Mesenchymal stem cell (in vitro differentiated cells and primary cell): ENCODE measurements around the gene FBXL13.

ENCODE experiments used
- DNase-seq: peaks from one replicate; pipeline ENCODE4 v3.0.0-alpha.2; 2013
- H2AFZ ChIP-seq: one replicate; pipeline ENCODE4 v1.6.1; 2013; ENCODE audit warnings: low read depth, mild to moderate bottlenecking, control low read depth, inconsistent platforms, low read length, moderate library complexity
- H2AK5ac ChIP-seq: 2 replicates; pipeline ENCODE4 v1.6.1; 2013; ENCODE audit warnings: low read length, moderate library complexity, mild to moderate bottlenecking, inconsistent platforms; ENCODE audit not compliant: severe bottlenecking
- H2BK120ac ChIP-seq: one replicate; pipeline ENCODE4 v1.6.1; 2013; ENCODE audit warnings: low read depth, mild to moderate bottlenecking, inconsistent platforms, low read length, moderate library complexity
- H2BK12ac ChIP-seq, 2 experiments: one replicate each; pipeline ENCODE4 v1.6.1; 2013; ENCODE audit warnings: inconsistent platforms in 2 of 2, low read length in 2 of 2, mild to moderate bottlenecking in 2 of 2, moderate library complexity in 2 of 2, control low read depth in 1 of 2
- H2BK15ac ChIP-seq: one replicate; pipeline ENCODE4 v1.6.1; 2013; ENCODE audit warnings: mild to moderate bottlenecking, low read depth, inconsistent platforms; ENCODE audit not compliant: poor library complexity, severe bottlenecking
- H2BK5ac ChIP-seq: 2 replicates; pipeline ENCODE4 v1.6.1; 2013; ENCODE audit warnings: low read depth, mild to moderate bottlenecking, low read length, control low read depth, inconsistent platforms; ENCODE audit not compliant: poor library complexity, severe bottlenecking
- H3K14ac ChIP-seq, 2 experiments: one replicate each; pipeline ENCODE4 v1.6.1; 2013; ENCODE audit warnings: inconsistent platforms in 2 of 2, low read length in 2 of 2, control low read depth in 1 of 2, mild to moderate bottlenecking in 1 of 2, moderate library complexity in 1 of 2
- H3K18ac ChIP-seq, 2 experiments: one replicate each; pipeline ENCODE4 v1.6.1; 2013; ENCODE audit warnings: inconsistent platforms in 2 of 2, low read length in 2 of 2, control low read depth in 1 of 2, low read depth in 1 of 2, mild to moderate bottlenecking in 1 of 2
- H3K23ac ChIP-seq, 2 experiments: one replicate each; pipeline ENCODE4 v1.6.1; 2013; ENCODE audit warnings: inconsistent platforms in 2 of 2, low read length in 2 of 2, mild to moderate bottlenecking in 2 of 2, moderate library complexity in 2 of 2, control low read depth in 1 of 2
- H3K27ac ChIP-seq: 2 replicates; pipeline ENCODE4 v1.5.1; 2013; ENCODE audit warnings: mild to moderate bottlenecking, moderate library complexity, low read length, control low read depth, inconsistent platforms; ENCODE audit not compliant: poor library complexity, severe bottlenecking
- H3K27me3 ChIP-seq, 2 experiments: 2 replicates each; pipeline versions ENCODE4 v1.6.1 to v1.7.0; 2013; ENCODE audit warnings: low read length in 2 of 2, mild to moderate bottlenecking in 2 of 2, moderate library complexity in 2 of 2, control low read depth in 1 of 2, inconsistent platforms in 1 of 2; ENCODE audit not compliant: control insufficient read depth in 1 of 2, insufficient read depth in 1 of 2
- H3K36me3 ChIP-seq, 2 experiments: 2 replicates each; pipeline versions ENCODE4 v1.6.1 to v1.7.0; 2013; ENCODE audit warnings: low read length in 2 of 2, control low read depth in 1 of 2, inconsistent platforms in 1 of 2, low read depth in 1 of 2, mild to moderate bottlenecking in 1 of 2; ENCODE audit not compliant: insufficient read depth in 2 of 2, control insufficient read depth in 1 of 2
- H3K4ac ChIP-seq, 2 experiments: one replicate each; pipeline ENCODE4 v1.6.1; 2013; ENCODE audit warnings: inconsistent platforms in 2 of 2, low read length in 2 of 2, mild to moderate bottlenecking in 2 of 2, moderate library complexity in 2 of 2, control low read depth in 1 of 2, low read depth in 1 of 2
- H3K4me1 ChIP-seq: 2 replicates; pipeline ENCODE4 v1.6.1; 2013; ENCODE audit warnings: low read depth, low read length, control low read depth; ENCODE audit not compliant: control insufficient read depth, insufficient read depth
- H3K4me2 ChIP-seq: 2 replicates; pipeline ENCODE4 v1.6.1; 2013; ENCODE audit warnings: low read length, mild to moderate bottlenecking, inconsistent platforms; ENCODE audit not compliant: poor library complexity, severe bottlenecking
- H3K4me3 ChIP-seq, 2 experiments: 2 replicates each; pipeline versions ENCODE4 v1.5.1 to v1.7.0; 2013; ENCODE audit warnings: low read length in 2 of 2, mild to moderate bottlenecking in 2 of 2, control low read depth in 1 of 2, low read depth in 1 of 2; ENCODE audit not compliant: insufficient read depth in 1 of 2
- H3K79me1 ChIP-seq: replicated peaks from 2 replicates; pipeline ENCODE4 v1.6.1; 2013; ENCODE audit warnings: mild to moderate bottlenecking, control low read depth, low read length, inconsistent platforms; ENCODE audit not compliant: poor library complexity, severe bottlenecking
- H3K9ac ChIP-seq: 2 replicates; pipeline ENCODE4 v1.7.0; 2013; ENCODE audit warnings: mild to moderate bottlenecking, low read length, moderate library complexity
- H3K9me3 ChIP-seq: 2 replicates; pipeline ENCODE4 v1.7.0; 2013; ENCODE audit warnings: mild to moderate bottlenecking, low read length; ENCODE audit not compliant: control insufficient read depth
- H4K8ac ChIP-seq: one replicate; pipeline ENCODE4 v1.6.1; 2013; ENCODE audit warnings: inconsistent platforms, mild to moderate bottlenecking, low read length, moderate library complexity
- H4K91ac ChIP-seq: one replicate; pipeline ENCODE4 v1.6.1; 2013; ENCODE audit warnings: mild to moderate bottlenecking, low read length, inconsistent platforms
- WGBS: methylation state at CpG from one replicate; pipeline ENCODE4 v1.1.7; 2013; ENCODE audit warnings: mixed read lengths; 5-methylcytosine and 5-hydroxymethylcytosine counted together

Gene FBXL13

DNA sequence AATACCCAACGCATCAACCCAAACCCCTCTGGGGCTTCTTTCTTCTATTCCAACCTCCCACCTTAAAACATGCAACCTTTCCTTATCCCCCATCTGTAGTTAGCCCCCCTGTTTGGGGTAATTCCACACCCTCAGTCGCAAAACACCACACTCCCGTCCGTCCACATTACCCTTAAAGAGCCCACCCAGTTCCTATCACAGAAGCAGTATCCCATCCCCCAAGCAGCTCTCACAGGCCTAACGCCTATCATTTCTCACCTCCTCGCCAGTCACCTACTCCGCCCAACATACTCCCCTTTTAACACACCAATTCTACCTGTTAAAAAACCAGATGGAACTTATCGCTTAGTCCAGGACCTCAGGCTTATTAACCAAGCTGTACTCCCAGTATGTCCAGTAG lies 98.1 kb downstream of the FBXL13 start:
- Histone ChIP-seq H3K23ac (no peak overlapping the region), H3K14ac (no peak overlapping the region), H2BK12ac (no peak overlapping the region), H3K79me1 (no peaks in the 10 kb centered on the region), H3K27ac (no peak overlapping the region), H2BK15ac (no peak overlapping the region), H4K8ac (no peak overlapping the region), H3K4me2 (no peak overlapping the region), H2AFZ (no peak overlapping the region), H3K9me3 (no peaks in the 10 kb centered on the region), H2BK5ac (no peak overlapping the region), H2AK5ac (no peak overlapping the region), H3K27me3 (no peaks in the 10 kb centered on the region), H3K18ac (no peak overlapping the region), H3K4me3 (no peak overlapping the region), H3K4me1 (no peaks in the 10 kb centered on the region), H4K91ac (no peak overlapping the region), H2BK120ac (no peak overlapping the region), H3K9ac (no peak overlapping the region), H3K4ac (no peak overlapping the region), H3K36me3 (no peaks in the 10 kb centered on the region)
- DNase-seq: no peak
- 91% methylated on average over 8 of the region's 8 CpGs for whole genome bisulfite sequencing

- no peak overlapping the region for H2BK12ac ChIP-seq
- no peak overlapping the region for H3K4ac ChIP-seq
- no peak overlapping the region for H3K18ac ChIP-seq
- no peak overlapping the region for H2AK5ac ChIP-seq
- no peak for DNase-seq
- H3K14ac ChIP-seq: no peak overlapping the region
- H2BK15ac ChIP-seq: no peak overlapping the region
- H3K36me3 ChIP-seq: no peaks in the 10 kb centered on the region
- H2AFZ ChIP-seq: no peak overlapping the region
- H3K4me1 ChIP-seq: no peaks in the 10 kb centered on the region
- 75% methylated on average over 6 of the region's 8 CpGs for WGBS
- H3K27me3 ChIP-seq: no peaks in the 10 kb centered on the region
- no peak overlapping the region for H4K91ac ChIP-seq
- no peak overlapping the region for H3K4me3 ChIP-seq
- no peaks in the 10 kb centered on the region for H3K79me1 ChIP-seq
- no peak overlapping the region for H4K8ac ChIP-seq
- no peak overlapping the region for H3K23ac ChIP-seq
- no peak overlapping the region for H2BK120ac ChIP-seq
- H2BK5ac ChIP-seq: no peak overlapping the region
- no peak overlapping the region for H3K27ac ChIP-seq
- no peak overlapping the region for H3K9ac ChIP-seq
- H3K9me3 ChIP-seq: no peaks in the 10 kb centered on the region
- H3K4me2 ChIP-seq: no peak overlapping the region
Measured at GRCh38 chr7:102975854-102976253, 98.7 kb downstream of the FBXL13 start.

DNA sequence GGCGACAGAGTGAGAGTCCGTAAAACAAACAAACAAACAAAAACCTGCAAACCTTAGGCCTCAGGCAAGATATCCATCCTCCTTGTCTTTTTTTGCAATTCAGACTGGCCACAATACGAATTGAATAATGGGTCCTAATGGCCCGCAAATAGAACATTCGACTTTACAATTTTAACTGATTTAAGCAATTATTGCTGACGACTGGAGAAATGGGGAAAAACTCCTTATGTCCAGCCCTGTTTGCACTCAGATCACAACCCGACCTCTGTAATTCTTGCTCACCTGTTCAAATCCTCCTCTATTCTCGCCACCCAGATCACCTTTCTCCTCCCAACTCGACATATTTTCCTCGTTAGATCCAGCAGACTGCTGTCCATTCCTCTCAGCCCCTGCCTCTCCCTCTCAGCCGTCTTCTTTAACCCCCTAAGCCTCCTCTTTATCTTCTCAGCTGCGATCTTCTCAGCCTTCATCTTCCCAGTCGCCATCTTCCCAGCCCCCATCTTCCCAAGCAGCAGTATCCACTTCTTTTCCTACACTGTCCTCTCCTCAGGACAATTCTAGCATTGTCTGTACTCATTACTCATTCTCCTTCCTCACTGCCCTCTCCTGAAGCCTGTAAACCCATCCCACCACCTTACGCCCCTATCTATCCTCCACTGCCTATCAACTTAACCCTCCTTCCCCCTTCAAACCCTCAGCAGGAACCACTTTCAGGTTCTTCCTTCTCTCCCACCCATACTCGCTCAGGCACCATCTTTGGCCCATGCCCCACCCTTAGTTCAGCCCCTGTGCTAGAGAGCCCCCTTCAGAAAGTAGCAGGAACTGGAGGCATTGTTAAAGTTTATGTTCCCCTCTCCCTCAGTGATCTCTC lies 100.0 kb downstream of the FBXL13 start:
- no peak overlapping the region for H2BK5ac ChIP-seq
- H3K4me3 ChIP-seq: no peak overlapping the region
- H2BK15ac ChIP-seq: no peak overlapping the region
- H4K8ac ChIP-seq: no peak overlapping the region
- H3K23ac ChIP-seq: no peak overlapping the region
- no peak overlapping the region for H3K4me2 ChIP-seq
- no peaks in the 10 kb centered on the region for H3K36me3 ChIP-seq
- H3K27me3 ChIP-seq: no peaks in the 10 kb centered on the region
- no peaks in the 10 kb centered on the region for H3K4me1 ChIP-seq
- WGBS: 95% methylated on average over 15 of the region's 15 CpGs
- no peak overlapping the region for H3K4ac ChIP-seq
- H3K9ac ChIP-seq: no peak overlapping the region
- no peak for DNase-seq
- peak overlapping the region in 1 of 2 experiments; percentile 76 for H2BK12ac ChIP-seq
- peak overlapping the region; percentile 29 for H2BK120ac ChIP-seq
- H2AK5ac ChIP-seq: no peak overlapping the region
- peak overlapping the region; percentile 50 to 61 for H3K18ac ChIP-seq
- H3K27ac ChIP-seq: no peak overlapping the region
- no peak overlapping the region for H2AFZ ChIP-seq
- no peak overlapping the region for H3K14ac ChIP-seq
- no peaks in the 10 kb centered on the region for H3K9me3 ChIP-seq
- H3K79me1 ChIP-seq: no peaks in the 10 kb centered on the region
- H4K91ac ChIP-seq: peak overlapping the region; percentile 28

GRCh38 chr7:102973096-102973802 lies 101.3 kb downstream of the FBXL13 start:
- H3K36me3 ChIP-seq: no peaks in the 10 kb centered on the region
- no peak overlapping the region for H3K14ac ChIP-seq
- H2BK120ac ChIP-seq: peak overlapping the region; percentile 65
- peak overlapping the region in 1 of 2 experiments; percentile 45 for H2BK12ac ChIP-seq
- 68% methylated on average over 23 of the region's 23 CpGs for WGBS
- peak overlapping the region; percentile 5 for H3K9ac ChIP-seq
- no peak overlapping the region for H3K4me2 ChIP-seq
- peak overlapping the region; percentile 41 to 49 for H3K4ac ChIP-seq
- H3K18ac ChIP-seq: peak overlapping the region; percentile 72 to 80
- H2AK5ac ChIP-seq: no peak overlapping the region
- H4K8ac ChIP-seq: peak overlapping the region; percentile 77
- H3K4me3 ChIP-seq: no peak overlapping the region
- no peak overlapping the region for H3K23ac ChIP-seq
- H2BK5ac ChIP-seq: no peak overlapping the region
- H4K91ac ChIP-seq: peak overlapping the region; percentile 73
- peak; percentile 85 for DNase-seq
- no peaks in the 10 kb centered on the region for H3K9me3 ChIP-seq
- no peaks in the 10 kb centered on the region for H3K79me1 ChIP-seq
- H2AFZ ChIP-seq: peak overlapping the region; percentile 57
- H2BK15ac ChIP-seq: peak overlapping the region; percentile 12
- no peak overlapping the region for H3K27ac ChIP-seq
- no peaks in the 10 kb centered on the region for H3K27me3 ChIP-seq
- H3K4me1 ChIP-seq: no peaks in the 10 kb centered on the region
